Neural progenitor cell (in vitro differentiated cells): ENCODE results near the gene CTCF. TPM values are rescaled to one million over a fixed set of nuclear protein-coding genes. Genes with fewer than 3 reads are reported as not detected.
"Not testable (repeated sequence)": the region's sequence is repeated elsewhere in the genome, so short reads cannot be mapped to it uniquely, and the experiment has no call there.

Experiments used
- DNase-seq: peaks from one replicate; pipeline ENCODE4 v3.0.0-alpha.2; 2016; ENCODE audit warnings: low spot score
- H2AFZ ChIP-seq: fragments of 200-600 bp; sonication (generic); replicated peaks from 2 replicates; pipeline ENCODE4 v1.6.1; 2016; ENCODE audit warnings: antibody characterized with exemption
- H3F3A ChIP-seq: fragments of 200-600 bp; sonication (generic); 2 replicates; pipeline ENCODE4 v1.6.1; 2016; ENCODE audit warnings: antibody characterized with exemption, low read depth
- H3K27ac ChIP-seq: fragments of 200-600 bp; sonication (generic); 2 replicates; pipeline ENCODE4 v1.5.1; 2016; ENCODE audit warnings: mild to moderate bottlenecking
- H3K27me3 ChIP-seq: fragments of 200-600 bp; sonication (generic); 2 replicates; pipeline ENCODE4 v1.6.1; 2016; ENCODE audit warnings: mild to moderate bottlenecking, moderate library complexity
- H3K36me3 ChIP-seq: fragments of 200-600 bp; sonication (generic); 2 replicates; pipeline ENCODE4 v1.5.1; 2016
- H3K4me1 ChIP-seq: fragments of 200-600 bp; sonication (generic); 2 replicates; pipeline ENCODE4 v1.6.1; 2016; ENCODE audit warnings: mixed run types
- H3K4me2 ChIP-seq: fragments of 200-600 bp; sonication (generic); 2 replicates; pipeline ENCODE4 v1.6.1; 2016
- H3K4me3 ChIP-seq: fragments of 200-600 bp; sonication (generic); 2 replicates; pipeline ENCODE4 v1.5.1; 2016
- H3K79me2 ChIP-seq: fragments of 200-600 bp; sonication (generic); 2 replicates; pipeline ENCODE4 v1.6.1; 2016; ENCODE audit warnings: low read depth
- H3K9ac ChIP-seq: fragments of 200-600 bp; sonication (generic); 2 replicates; pipeline ENCODE4 v1.6.1; 2016
- H3K9me3 ChIP-seq: fragments of 200-600 bp; sonication (generic); 2 replicates; pipeline ENCODE4 v1.5.1; 2016; ENCODE audit warnings: low read depth
- H4K20me1 ChIP-seq: fragments of 200-600 bp; sonication (generic); 2 replicates; pipeline ENCODE4 v1.6.1; 2016; ENCODE audit warnings: low read depth
- H3K27ac Mint-ChIP-seq: 3 replicates; pipeline ENCODE4 v1.8.0; 2021; ENCODE audit warnings: mixed read lengths
- H3K27me3 Mint-ChIP-seq: 2 replicates; pipeline ENCODE4 v1.8.0; 2022; ENCODE audit warnings: low read depth, mild to moderate bottlenecking, inconsistent platforms, moderate library complexity, mixed read lengths; ENCODE audit not compliant: insufficient read depth
- H3K36me3 Mint-ChIP-seq: 3 replicates; pipeline ENCODE4 v1.8.0; 2021; ENCODE audit warnings: mixed read lengths
- H3K4me1 Mint-ChIP-seq: 3 replicates; pipeline ENCODE4 v1.8.0; 2021; ENCODE audit warnings: mixed read lengths
- H3K4me3 Mint-ChIP-seq: 3 replicates; pipeline ENCODE4 v1.8.0; 2021; ENCODE audit warnings: mild to moderate bottlenecking, moderate library complexity, mixed read lengths
- H3K9me3 Mint-ChIP-seq: 3 replicates; pipeline ENCODE4 v1.8.0; 2020; ENCODE audit warnings: mixed read lengths
- CTCF ChIP-seq: fragments of 200-600 bp; sonication (generic); IDR thresholded peaks from 2 replicates; pipeline ENCODE4 v1.5.1; 2017; ENCODE audit warnings: antibody characterized with exemption, mild to moderate bottlenecking
- EZH2 ChIP-seq: fragments of 200-600 bp; sonication (generic); IDR thresholded peaks from 2 replicates; pipeline ENCODE4 v1.6.1; 2017; ENCODE audit warnings: antibody characterized with exemption, mild to moderate bottlenecking, moderate library complexity
- EZH2phosphoT487 ChIP-seq: fragments of 200-600 bp; sonication (generic); IDR thresholded peaks from 2 replicates; pipeline ENCODE4 v1.6.1; 2017; ENCODE audit warnings: antibody characterized with exemption
- total RNA-seq: library from RNA; depleted of rRNA; stranded (reverse); fragments of >200 nt; gene quantifications from 2 replicates; pipeline ENCODE4 v1.2.3, GENCODE V29; 2015; ENCODE audit warnings: low replicate concordance

CTCF gene
- total RNA-seq: 75.7 and 76.3 TPM in 2 replicates

GRCh38 chr16:67562526-67562917 is at the start of gene CTCF:
TSS of gene CTCF (plus strand) at chr16:67562526. CDS start at chr16:67610833, 48,307 bp downstream.
- Mint-ChIP-seq H3K4me1 (peaks cover 20% of the 10 kb centered on the region), H3K27me3 (no peaks in the 10 kb centered on the region), H3K9me3 (no peaks in the 10 kb centered on the region), H3K27ac (peak within 1 kb of the TSS; percentile 50), H3K36me3 (peaks cover 4% of the 10 kb centered on the region), H3K4me3 (peak within 1 kb of the TSS; percentile 98)
- Histone ChIP-seq H3K27ac (peak within 1 kb of the TSS; percentile 100), H3K27me3 (no peaks in the 10 kb centered on the region), H3K9me3 (no peaks in the 10 kb centered on the region), H4K20me1 (peaks cover 41% of the 10 kb centered on the region), H3K36me3 (no peaks in the 10 kb centered on the region), H3K79me2 (peaks cover 79% of the 10 kb centered on the region), H3K9ac (peak within 1 kb of the TSS; percentile 94), H3K4me1 (peaks cover 13% of the 10 kb centered on the region), H3F3A (peaks cover 30% of the 10 kb centered on the region), H3K4me2 (peak within 1 kb of the TSS; percentile 96), H2AFZ (peak within 1 kb of the TSS; percentile 74), H3K4me3 (peak within 1 kb of the TSS; percentile 82)
- peak; percentile 96 for DNase-seq
- no peak for TF ChIP-seq EZH2
- TF ChIP-seq CTCF: peak; percentile 55

- H3K9me3 Mint-ChIP-seq, H2AFZ ChIP-seq, H3K4me3 ChIP-seq, H3F3A ChIP-seq, H3K79me2 ChIP-seq, H3K4me3 Mint-ChIP-seq, H4K20me1 ChIP-seq, H3K36me3 ChIP-seq, H3K4me2 ChIP-seq, H3K9ac ChIP-seq, H3K36me3 Mint-ChIP-seq, H3K27ac Mint-ChIP-seq, H3K9me3 ChIP-seq, DNase-seq, H3K4me1 Mint-ChIP-seq, H3K4me1 ChIP-seq, H3K27me3 Mint-ChIP-seq, H3K27ac ChIP-seq: not testable (repeated sequence)
- H3K27me3 ChIP-seq: peaks cover 20% of the 10 kb centered on the region
Observed at GRCh38 chr16:67513892-67514291, 48.4 kb upstream of the CTCF start.

GRCh38 chr16:67514382-67514828 is 47.9 kb upstream of the CTCF start:
- Histone ChIP-seq H3K9me3 (no peaks in the 10 kb centered on the region), H3K27ac (no peak overlapping the region), H4K20me1 (no peaks in the 10 kb centered on the region), H3K36me3 (no peaks in the 10 kb centered on the region), H3K9ac (no peak overlapping the region), H3K4me2 (no peak overlapping the region), H3K27me3 (peaks cover 22% of the 10 kb centered on the region), H3K79me2 (no peaks in the 10 kb centered on the region), H3K4me1 (no peaks in the 10 kb centered on the region), H3K4me3 (no peak overlapping the region), H2AFZ (no peak overlapping the region), H3F3A (no peaks in the 10 kb centered on the region)
- no peak overlapping the region for H3K27ac Mint-ChIP-seq
- no peak overlapping the region for H3K4me3 Mint-ChIP-seq
- peaks cover 5% of the 10 kb centered on the region for H3K4me1 Mint-ChIP-seq
- DNase-seq: peak; percentile 83
- H3K9me3 Mint-ChIP-seq: no peaks in the 10 kb centered on the region
- H3K36me3 Mint-ChIP-seq: no peaks in the 10 kb centered on the region
- no peak for TF ChIP-seq EZH2phosphoT487
- TF ChIP-seq CTCF: peak; percentile 74
- TF ChIP-seq EZH2: no peak
- H3K27me3 Mint-ChIP-seq: peaks cover 4% of the 10 kb centered on the region

GRCh38 chr16:67516296-67517154 is 45.8 kb upstream of the CTCF start:
- Histone ChIP-seq H2AFZ (no peak overlapping the region), H3K36me3 (no peaks in the 10 kb centered on the region), H3K9me3 (no peaks in the 10 kb centered on the region), H4K20me1 (no peaks in the 10 kb centered on the region), H3K4me3 (no peak overlapping the region), H3K4me1 (no peaks in the 10 kb centered on the region), H3K79me2 (no peaks in the 10 kb centered on the region), H3K4me2 (no peak overlapping the region), H3F3A (peaks cover 5% of the 10 kb centered on the region), H3K27ac (no peak overlapping the region), H3K27me3 (peaks cover 23% of the 10 kb centered on the region), H3K9ac (no peak overlapping the region)
- Mint-ChIP-seq H3K9me3 (no peaks in the 10 kb centered on the region), H3K27ac (peak overlapping the region; percentile 25), H3K4me1 (peaks cover 9% of the 10 kb centered on the region), H3K27me3 (peaks cover 6% of the 10 kb centered on the region), H3K4me3 (no peak overlapping the region), H3K36me3 (no peaks in the 10 kb centered on the region)
- TF ChIP-seq EZH2phosphoT487: no peak
- TF ChIP-seq EZH2: no peak
- TF ChIP-seq CTCF: no peak
- no peak for DNase-seq
